Neural progenitor cell (in vitro differentiated cells): ENCODE data around the gene PTGER4. TPM values are rescaled to one million over a fixed set of nuclear protein-coding genes. Genes with fewer than 3 reads are reported as not detected.
"Not testable (repeated sequence)": the region's sequence is repeated elsewhere in the genome, so short reads cannot be mapped to it uniquely, and the experiment has no call there.

Experiments used
- DNase-seq: peaks from one replicate; pipeline ENCODE4 v3.0.0-alpha.2; 2016; ENCODE audit warnings: low spot score
- H2AFZ ChIP-seq: fragments of 200-600 bp; sonication (generic); replicated peaks from 2 replicates; pipeline ENCODE4 v1.6.1; 2016; ENCODE audit warnings: antibody characterized with exemption
- H3F3A ChIP-seq: fragments of 200-600 bp; sonication (generic); 2 replicates; pipeline ENCODE4 v1.6.1; 2016; ENCODE audit warnings: antibody characterized with exemption, low read depth
- H3K27ac ChIP-seq: fragments of 200-600 bp; sonication (generic); 2 replicates; pipeline ENCODE4 v1.5.1; 2016; ENCODE audit warnings: mild to moderate bottlenecking
- H3K27me3 ChIP-seq: fragments of 200-600 bp; sonication (generic); 2 replicates; pipeline ENCODE4 v1.6.1; 2016; ENCODE audit warnings: mild to moderate bottlenecking, moderate library complexity
- H3K36me3 ChIP-seq: fragments of 200-600 bp; sonication (generic); 2 replicates; pipeline ENCODE4 v1.5.1; 2016
- H3K4me1 ChIP-seq: fragments of 200-600 bp; sonication (generic); 2 replicates; pipeline ENCODE4 v1.6.1; 2016; ENCODE audit warnings: mixed run types
- H3K4me2 ChIP-seq: fragments of 200-600 bp; sonication (generic); 2 replicates; pipeline ENCODE4 v1.6.1; 2016
- H3K4me3 ChIP-seq: fragments of 200-600 bp; sonication (generic); 2 replicates; pipeline ENCODE4 v1.5.1; 2016
- H3K79me2 ChIP-seq: fragments of 200-600 bp; sonication (generic); 2 replicates; pipeline ENCODE4 v1.6.1; 2016; ENCODE audit warnings: low read depth
- H3K9ac ChIP-seq: fragments of 200-600 bp; sonication (generic); 2 replicates; pipeline ENCODE4 v1.6.1; 2016
- H3K9me3 ChIP-seq: fragments of 200-600 bp; sonication (generic); 2 replicates; pipeline ENCODE4 v1.5.1; 2016; ENCODE audit warnings: low read depth
- H4K20me1 ChIP-seq: fragments of 200-600 bp; sonication (generic); 2 replicates; pipeline ENCODE4 v1.6.1; 2016; ENCODE audit warnings: low read depth
- H3K27ac Mint-ChIP-seq: 3 replicates; pipeline ENCODE4 v1.8.0; 2021; ENCODE audit warnings: mixed read lengths
- H3K27me3 Mint-ChIP-seq: 2 replicates; pipeline ENCODE4 v1.8.0; 2022; ENCODE audit warnings: low read depth, mild to moderate bottlenecking, inconsistent platforms, moderate library complexity, mixed read lengths; ENCODE audit not compliant: insufficient read depth
- H3K36me3 Mint-ChIP-seq: 3 replicates; pipeline ENCODE4 v1.8.0; 2021; ENCODE audit warnings: mixed read lengths
- H3K4me1 Mint-ChIP-seq: 3 replicates; pipeline ENCODE4 v1.8.0; 2021; ENCODE audit warnings: mixed read lengths
- H3K4me3 Mint-ChIP-seq: 3 replicates; pipeline ENCODE4 v1.8.0; 2021; ENCODE audit warnings: mild to moderate bottlenecking, moderate library complexity, mixed read lengths
- H3K9me3 Mint-ChIP-seq: 3 replicates; pipeline ENCODE4 v1.8.0; 2020; ENCODE audit warnings: mixed read lengths
- EZH2 ChIP-seq: fragments of 200-600 bp; sonication (generic); IDR thresholded peaks from 2 replicates; pipeline ENCODE4 v1.6.1; 2017; ENCODE audit warnings: antibody characterized with exemption, mild to moderate bottlenecking, moderate library complexity
- EZH2phosphoT487 ChIP-seq: fragments of 200-600 bp; sonication (generic); IDR thresholded peaks from 2 replicates; pipeline ENCODE4 v1.6.1; 2017; ENCODE audit warnings: antibody characterized with exemption
- total RNA-seq: library from RNA; depleted of rRNA; stranded (reverse); fragments of >200 nt; gene quantifications from 2 replicates; pipeline ENCODE4 v1.2.3, GENCODE V29; 2015; ENCODE audit warnings: low replicate concordance
- TF ChIP-seq, protein P1 (sequence below): fragments of 200-600 bp; sonication (generic); IDR thresholded peaks from 2 replicates; pipeline ENCODE4 v1.5.1; 2017; ENCODE audit warnings: antibody characterized with exemption, mild to moderate bottlenecking

PTGER4 gene
- total RNA-seq, 1 donor from 2014 or later, result not detected

DNA sequence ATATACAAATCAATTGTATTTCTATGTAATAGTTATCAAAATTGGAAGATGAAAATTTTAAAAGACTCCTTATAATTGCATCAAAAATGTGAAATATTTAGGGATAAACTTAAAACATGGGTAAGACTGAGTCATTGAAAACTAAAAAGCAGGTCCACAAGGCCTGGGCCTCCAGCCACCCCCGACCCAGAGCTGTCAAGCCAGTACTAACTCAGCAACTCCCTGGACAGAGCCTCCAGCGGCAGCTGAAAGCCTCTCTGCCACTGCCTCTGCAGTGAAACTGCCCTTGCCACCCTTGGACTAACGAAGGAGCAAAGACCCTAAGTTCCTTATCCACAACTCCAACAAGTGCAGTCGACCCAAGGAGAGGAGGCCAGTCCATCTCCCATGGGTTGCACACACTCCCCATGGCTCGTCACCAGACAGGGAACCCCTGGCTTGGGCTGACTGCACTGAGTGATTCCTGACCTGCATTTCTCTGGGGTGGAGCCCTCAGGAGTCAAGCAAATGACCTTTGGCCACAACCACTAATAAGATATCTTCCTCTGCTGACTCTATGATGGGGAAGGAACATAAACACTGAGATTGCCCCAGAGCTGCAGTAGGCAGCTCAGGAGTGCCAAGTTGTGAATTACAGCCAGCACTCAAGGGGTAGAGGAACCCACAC lies 20.5 kb downstream of the PTGER4 start:
- Histone ChIP-seq H3K27ac (no peak overlapping the region), H3K9me3 (no peaks in the 10 kb centered on the region), H3K27me3 (no peaks in the 10 kb centered on the region), H3K36me3 (no peaks in the 10 kb centered on the region), H2AFZ (no peak overlapping the region), H4K20me1 (no peaks in the 10 kb centered on the region), H3K9ac (no peak overlapping the region), H3F3A (no peaks in the 10 kb centered on the region), H3K79me2 (no peaks in the 10 kb centered on the region), H3K4me2 (no peak overlapping the region), H3K4me1 (no peaks in the 10 kb centered on the region), H3K4me3 (no peak overlapping the region)
- Mint-ChIP-seq H3K4me3 (no peak overlapping the region), H3K27me3 (peaks cover 2% of the 10 kb centered on the region), H3K4me1 (no peaks in the 10 kb centered on the region), H3K9me3 (peaks cover 30% of the 10 kb centered on the region), H3K36me3 (peaks cover 23% of the 10 kb centered on the region), H3K27ac (no peak overlapping the region)
- TF ChIP-seq, protein P1, sequence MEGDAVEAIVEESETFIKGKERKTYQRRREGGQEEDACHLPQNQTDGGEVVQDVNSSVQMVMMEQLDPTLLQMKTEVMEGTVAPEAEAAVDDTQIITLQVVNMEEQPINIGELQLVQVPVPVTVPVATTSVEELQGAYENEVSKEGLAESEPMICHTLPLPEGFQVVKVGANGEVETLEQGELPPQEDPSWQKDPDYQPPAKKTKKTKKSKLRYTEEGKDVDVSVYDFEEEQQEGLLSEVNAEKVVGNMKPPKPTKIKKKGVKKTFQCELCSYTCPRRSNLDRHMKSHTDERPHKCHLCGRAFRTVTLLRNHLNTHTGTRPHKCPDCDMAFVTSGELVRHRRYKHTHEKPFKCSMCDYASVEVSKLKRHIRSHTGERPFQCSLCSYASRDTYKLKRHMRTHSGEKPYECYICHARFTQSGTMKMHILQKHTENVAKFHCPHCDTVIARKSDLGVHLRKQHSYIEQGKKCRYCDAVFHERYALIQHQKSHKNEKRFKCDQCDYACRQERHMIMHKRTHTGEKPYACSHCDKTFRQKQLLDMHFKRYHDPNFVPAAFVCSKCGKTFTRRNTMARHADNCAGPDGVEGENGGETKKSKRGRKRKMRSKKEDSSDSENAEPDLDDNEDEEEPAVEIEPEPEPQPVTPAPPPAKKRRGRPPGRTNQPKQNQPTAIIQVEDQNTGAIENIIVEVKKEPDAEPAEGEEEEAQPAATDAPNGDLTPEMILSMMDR, result no peak
- TF ChIP-seq EZH2phosphoT487 (no peak), EZH2 (no peak)
- no peak for DNase-seq

DNA sequence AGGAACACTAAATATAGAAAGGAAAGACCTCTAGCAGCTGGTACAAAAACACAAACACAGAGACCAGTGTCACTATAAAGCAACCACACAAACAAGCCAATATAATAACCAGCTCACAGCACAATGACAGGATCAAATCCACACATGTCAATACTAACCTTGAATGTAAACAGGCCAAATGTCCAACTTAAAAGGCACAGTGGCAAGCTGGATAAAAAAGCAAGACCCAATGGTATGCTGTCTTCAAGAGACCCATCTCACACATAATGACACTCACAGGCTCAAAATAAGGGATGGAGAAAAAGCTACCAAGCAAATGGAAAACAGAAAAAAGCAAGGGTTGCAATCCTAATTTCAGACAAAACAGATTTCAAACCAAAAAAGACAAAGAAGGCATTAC lies 22.3 kb downstream of the PTGER4 start:
- H3K36me3 ChIP-seq, DNase-seq, H3K4me1 Mint-ChIP-seq, H3F3A ChIP-seq, H4K20me1 ChIP-seq, H3K4me2 ChIP-seq, H3K27ac Mint-ChIP-seq, H3K4me3 ChIP-seq, H3K9me3 ChIP-seq, H3K79me2 ChIP-seq, H3K4me1 ChIP-seq, H3K4me3 Mint-ChIP-seq, H3K27ac ChIP-seq, H3K9ac ChIP-seq, H2AFZ ChIP-seq, H3K27me3 Mint-ChIP-seq, H3K27me3 ChIP-seq: not testable (repeated sequence)
- peaks cover 33% of the 10 kb centered on the region for H3K9me3 Mint-ChIP-seq
- peaks cover 25% of the 10 kb centered on the region for H3K36me3 Mint-ChIP-seq

DNA sequence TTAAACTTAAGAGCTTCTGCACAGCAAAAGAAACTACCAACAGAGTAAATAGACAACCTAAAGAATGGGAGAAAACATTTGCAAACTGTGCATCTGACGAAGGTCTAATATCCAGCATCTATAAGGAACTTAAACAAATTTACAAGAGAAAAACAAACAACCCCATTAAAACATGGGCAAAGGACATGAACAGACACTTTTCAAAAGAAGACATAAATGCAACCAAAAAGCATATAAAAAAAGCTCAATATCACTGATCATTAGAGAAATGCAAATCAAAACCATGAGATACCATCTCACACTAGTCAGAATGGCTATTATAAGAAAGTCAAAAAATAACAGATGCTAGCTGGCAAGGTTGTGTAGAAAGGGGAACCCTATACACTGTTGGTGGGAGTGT lies 25.8 kb downstream of the PTGER4 start:
- not testable (repeated sequence) for DNase-seq, H3K4me1 ChIP-seq, H3K4me3 ChIP-seq, H3K4me3 Mint-ChIP-seq, H3K27ac ChIP-seq, H3K79me2 ChIP-seq, H3K4me1 Mint-ChIP-seq, H3F3A ChIP-seq, H4K20me1 ChIP-seq, H2AFZ ChIP-seq, H3K9me3 ChIP-seq, H3K27ac Mint-ChIP-seq, H3K27me3 ChIP-seq, H3K9ac ChIP-seq, H3K36me3 ChIP-seq, H3K4me2 ChIP-seq, H3K27me3 Mint-ChIP-seq
- H3K36me3 Mint-ChIP-seq, result peaks cover 35% of the 10 kb centered on the region
- H3K9me3 Mint-ChIP-seq, result peaks cover 45% of the 10 kb centered on the region

DNA sequence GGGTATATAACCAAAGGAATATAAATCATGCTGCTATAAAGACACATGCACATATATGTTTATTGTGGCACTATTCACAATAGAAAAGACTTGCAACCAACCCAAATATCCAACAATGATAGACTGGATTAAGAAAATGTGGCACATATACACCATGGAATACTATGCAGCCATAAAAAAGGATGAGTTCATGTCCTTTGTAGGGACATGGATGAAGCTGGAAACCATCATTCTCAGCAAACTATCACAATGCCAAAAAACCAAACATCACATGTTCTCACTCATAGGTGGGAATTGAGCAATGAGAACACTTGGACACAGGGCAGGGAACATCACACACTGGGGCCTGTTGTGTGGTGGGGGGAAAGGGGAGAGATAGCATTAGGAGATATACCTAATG lies 30.9 kb downstream of the PTGER4 start:
- not testable (repeated sequence) for H3K4me3 ChIP-seq, H3K9me3 ChIP-seq, H3K27ac Mint-ChIP-seq, DNase-seq, H3K4me1 ChIP-seq, H2AFZ ChIP-seq, H3K4me3 Mint-ChIP-seq, H3K27me3 Mint-ChIP-seq, H3F3A ChIP-seq, H3K4me2 ChIP-seq, H4K20me1 ChIP-seq, H3K79me2 ChIP-seq, H3K4me1 Mint-ChIP-seq, H3K36me3 ChIP-seq, H3K9ac ChIP-seq, H3K27me3 ChIP-seq, H3K27ac ChIP-seq
- peaks cover 17% of the 10 kb centered on the region for H3K9me3 Mint-ChIP-seq
- H3K36me3 Mint-ChIP-seq, result peaks cover 19% of the 10 kb centered on the region

DNA sequence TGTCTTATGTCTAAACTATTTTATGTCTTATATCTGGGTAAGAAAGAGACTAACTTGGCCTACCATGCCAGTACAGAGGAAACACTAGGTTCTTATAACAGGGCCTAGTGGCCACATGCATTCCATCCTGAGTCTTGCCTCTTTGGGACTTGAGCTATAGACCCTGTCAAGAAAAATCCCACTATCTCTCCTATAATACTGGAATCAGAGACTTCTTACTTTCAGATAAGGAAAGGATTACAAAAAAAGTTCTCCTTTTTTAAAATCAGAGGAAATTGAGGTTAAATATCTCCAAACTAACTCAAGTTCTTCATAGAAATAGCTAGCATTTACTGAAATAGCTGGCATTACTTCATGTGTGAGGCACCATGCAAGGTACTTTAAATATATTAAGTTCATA lies 34.3 kb downstream of the PTGER4 start:
- TF ChIP-seq EZH2 (no peak), EZH2phosphoT487 (no peak)
- TF ChIP-seq, protein P1, result no peak
- Histone ChIP-seq H3K79me2 (no peaks in the 10 kb centered on the region), H3K36me3 (no peaks in the 10 kb centered on the region), H3K4me1 (no peaks in the 10 kb centered on the region), H2AFZ (no peak overlapping the region), H3K4me3 (no peak overlapping the region), H3K9ac (no peak overlapping the region), H3K27me3 (no peaks in the 10 kb centered on the region), H4K20me1 (no peaks in the 10 kb centered on the region), H3K27ac (no peak overlapping the region), H3K9me3 (no peaks in the 10 kb centered on the region), H3K4me2 (no peak overlapping the region), H3F3A (no peaks in the 10 kb centered on the region)
- H3K4me3 Mint-ChIP-seq, result no peak overlapping the region
- H3K36me3 Mint-ChIP-seq, result peaks cover 20% of the 10 kb centered on the region
- DNase-seq, result no peak
- H3K9me3 Mint-ChIP-seq, result peaks cover 15% of the 10 kb centered on the region
- no peaks in the 10 kb centered on the region for H3K27me3 Mint-ChIP-seq
- H3K27ac Mint-ChIP-seq, result no peak overlapping the region
- H3K4me1 Mint-ChIP-seq, result no peaks in the 10 kb centered on the region
